Limb (tissue), 2 donors: ENCODE measurements around the gene CPAMD8.
"Not testable (repeated sequence)": the region's sequence is repeated elsewhere in the genome, so short reads cannot be mapped to it uniquely, and the experiment has no call there.

Experiments used
- DNase-seq, 2 donors: peaks; one replicate each; pipeline ENCODE4 v3.0.0-alpha.2; 2016; ENCODE audit errors: extremely low spot score in 2 of 2

Gene CPAMD8

GRCh38 chr19:17041976-17042375, 15.4 kb upstream of the CPAMD8 start:
- DNase-seq = peak; percentile 18 to 46

- no peak for DNase-seq
Observed at GRCh38 chr19:17037966-17038500, 11.4 kb upstream of the CPAMD8 start.

GRCh38 chr19:17037184-17037583, 10.6 kb upstream of the CPAMD8 start:
- no peak for DNase-seq

GRCh38 chr19:17036640-17037039, 10.0 kb upstream of the CPAMD8 start:
- no peak for DNase-seq

- DNase-seq = no peak
Observed at GRCh38 chr19:17035842-17036424, 9.3 kb upstream of the CPAMD8 start.

GRCh38 chr19:17031741-17032140, 5.1 kb upstream of the CPAMD8 start:
- no peak for DNase-seq

- no peak for DNase-seq
Observed at GRCh38 chr19:17027535-17027975, 945 bp upstream of the CPAMD8 start.

- peak in 1 of 2 donors; percentile 54 for DNase-seq
Observed at GRCh38 chr19:17025991-17026658, 485 bp downstream of the CPAMD8 start.

GRCh38 chr19:17025361-17025760, 1.2 kb downstream of the CPAMD8 start:
- no peak for DNase-seq

- DNase-seq = not testable (repeated sequence)
Observed at GRCh38 chr19:17024941-17025340, 1.7 kb downstream of the CPAMD8 start.

GRCh38 chr19:17023805-17024204, 2.8 kb downstream of the CPAMD8 start:
- DNase-seq = no peak

GRCh38 chr19:17022738-17023137, 3.9 kb downstream of the CPAMD8 start:
- DNase-seq = no peak

- DNase-seq = no peak
Observed at GRCh38 chr19:17021793-17022590, 4.6 kb downstream of the CPAMD8 start.

- no peak for DNase-seq
Observed at GRCh38 chr19:17021328-17021727, 5.3 kb downstream of the CPAMD8 start.

- no peak for DNase-seq
Observed at GRCh38 chr19:17020823-17021222, 5.8 kb downstream of the CPAMD8 start.

- no peak for DNase-seq
Observed at GRCh38 chr19:17020385-17020784, 6.2 kb downstream of the CPAMD8 start.

GRCh38 chr19:17014212-17014861, 12.3 kb downstream of the CPAMD8 start:
- DNase-seq = not testable (repeated sequence)

- no peak for DNase-seq
Observed at GRCh38 chr19:17011485-17011884, 15.1 kb downstream of the CPAMD8 start.

GRCh38 chr19:17006579-17006978, 20.0 kb downstream of the CPAMD8 start:
- DNase-seq = no peak

GRCh38 chr19:17005000-17005399, 21.6 kb downstream of the CPAMD8 start:
- no peak for DNase-seq

GRCh38 chr19:17004386-17004785, 22.2 kb downstream of the CPAMD8 start:
- DNase-seq = no peak

GRCh38 chr19:17002455-17002854, 24.2 kb downstream of the CPAMD8 start:
- no peak for DNase-seq
